Loucy (cell line): Measurements from ENCODE around the gene WAC.

Source experiments
- H2AFZ ChIP-seq: fragments of 200-600 bp; sonication (generic); 2 replicates; pipeline ENCODE4 v1.6.0; 2016; ENCODE audit warnings: antibody characterized with exemption, mild to moderate bottlenecking, low read length, moderate library complexity
- H3F3A ChIP-seq: fragments of 200-600 bp; 2 replicates; pipeline ENCODE4 v1.6.0; 2016; ENCODE audit warnings: antibody characterized with exemption, low read depth, mild to moderate bottlenecking
- H3K27me3 ChIP-seq: fragments of 200-600 bp; sonication (generic); 2 replicates; pipeline ENCODE4 v1.6.1; 2014; ENCODE audit warnings: low read length, mild to moderate bottlenecking; ENCODE audit not compliant: insufficient read depth, poor library complexity, severe bottlenecking
- H3K36me3 ChIP-seq: fragments of 200-600 bp; sonication (generic); 2 replicates; pipeline ENCODE4 v1.6.1; 2016; ENCODE audit warnings: low read length; ENCODE audit not compliant: insufficient read depth
- H3K4me1 ChIP-seq: fragments of 200-600 bp; sonication (generic); 2 replicates; pipeline ENCODE4 v1.5.1; 2014; ENCODE audit warnings: low read length, mild to moderate bottlenecking; ENCODE audit not compliant: insufficient read depth, poor library complexity, severe bottlenecking
- H3K4me2 ChIP-seq: fragments of 200-600 bp; sonication (generic); 2 replicates; pipeline ENCODE4 v1.6.0; 2014; ENCODE audit warnings: antibody characterized with exemption, low read length, low read depth, mild to moderate bottlenecking; ENCODE audit not compliant: poor library complexity, severe bottlenecking
- H3K4me3 ChIP-seq: fragments of 200-600 bp; sonication (generic); 2 replicates; pipeline ENCODE4 v1.5.1; 2014; ENCODE audit warnings: low read length, mild to moderate bottlenecking, mixed read lengths; ENCODE audit not compliant: poor library complexity, severe bottlenecking
- H3K79me2 ChIP-seq: fragments of 200-600 bp; sonication (generic); 2 replicates; pipeline ENCODE4 v1.6.1; 2014; ENCODE audit warnings: low read length; ENCODE audit not compliant: insufficient read depth
- H3K9ac ChIP-seq: fragments of 200-600 bp; sonication (generic); 2 replicates; pipeline ENCODE4 v1.6.0; 2014; ENCODE audit warnings: mild to moderate bottlenecking, low read depth, low read length, moderate library complexity; ENCODE audit not compliant: poor library complexity, severe bottlenecking
- H3K9me2 ChIP-seq: fragments of 200-600 bp; sonication (generic); replicated peaks from 2 replicates; pipeline ENCODE4 v1.6.1; 2016; ENCODE audit warnings: low read depth, low read length, mixed read lengths
- H3K9me3 ChIP-seq: fragments of 200-600 bp; sonication (generic); 2 replicates; pipeline ENCODE4 v1.6.1; 2014; ENCODE audit warnings: mild to moderate bottlenecking, antibody characterized with exemption, low read length, low read depth; ENCODE audit not compliant: insufficient read depth
- H4K20me1 ChIP-seq: fragments of 200-600 bp; sonication (generic); 2 replicates; pipeline ENCODE4 v1.6.0; 2014; ENCODE audit warnings: antibody characterized with exemption, low read length, mild to moderate bottlenecking; ENCODE audit not compliant: insufficient read depth, poor library complexity, severe bottlenecking
- CTCF ChIP-seq: fragments of 200-600 bp; sonication (generic); conservative IDR thresholded peaks from 2 replicates; pipeline ENCODE4 v1.5.1; 2014; ENCODE audit warnings: mild to moderate bottlenecking, antibody characterized with exemption, low read length
- EZH2phosphoT487 ChIP-seq: fragments of 200-600 bp; IDR thresholded peaks from 2 replicates; pipeline ENCODE4 v1.6.1; 2018; ENCODE audit warnings: antibody characterized with exemption, mild to moderate bottlenecking, moderate library complexity, borderline replicate concordance

Gene WAC

GRCh38 chr10:28560617-28561016 is 27.7 kb downstream of the WAC start:
- Histone ChIP-seq H3K9me2 (no peaks in the 10 kb centered on the region), H3K9me3 (no peaks in the 10 kb centered on the region), H3K27me3 (no peaks in the 10 kb centered on the region), H3K4me1 (peaks cover 5% of the 10 kb centered on the region), H3K4me3 (no peak overlapping the region), H2AFZ (no peak overlapping the region), H3K9ac (no peak overlapping the region), H4K20me1 (peaks cover 97% of the 10 kb centered on the region), H3K36me3 (peaks cover 73% of the 10 kb centered on the region; the same call in 1 of the 2 replicates), H3K4me2 (no peak overlapping the region), H3K79me2 (peaks cover 96% of the 10 kb centered on the region), H3F3A (no peaks in the 10 kb centered on the region)
- TF ChIP-seq EZH2phosphoT487 (no peak), CTCF (no peak)

- H3K36me3 ChIP-seq: peaks cover 75% of the 10 kb centered on the region; the same call in 1 of the 2 replicates
- H3K9me2 ChIP-seq: no peaks in the 10 kb centered on the region
- peaks cover 5% of the 10 kb centered on the region for H3K4me1 ChIP-seq
- peaks cover 96% of the 10 kb centered on the region for H3K79me2 ChIP-seq
- no peaks in the 10 kb centered on the region for H3K9me3 ChIP-seq
- H3K4me2 ChIP-seq: no peak overlapping the region
- TF ChIP-seq CTCF (no peak), EZH2phosphoT487 (no peak)
- no peaks in the 10 kb centered on the region for H3K27me3 ChIP-seq
- peaks cover 97% of the 10 kb centered on the region for H4K20me1 ChIP-seq
- H3F3A ChIP-seq: no peaks in the 10 kb centered on the region
- H3K4me3 ChIP-seq: no peak overlapping the region
- H3K9ac ChIP-seq: no peak overlapping the region
- H2AFZ ChIP-seq: no peak overlapping the region
Observed at GRCh38 chr10:28561531-28561930, 28.6 kb downstream of the WAC start.

GRCh38 chr10:28564905-28565304 is 32.0 kb downstream of the WAC start:
- TF ChIP-seq EZH2phosphoT487 (no peak), CTCF (no peak)
- Histone ChIP-seq H4K20me1 (peaks cover 97% of the 10 kb centered on the region), H3K9ac (no peak overlapping the region), H3K4me2 (no peak overlapping the region), H3K9me3 (no peaks in the 10 kb centered on the region), H3K4me1 (peaks cover 5% of the 10 kb centered on the region), H3K36me3 (peaks cover 70% of the 10 kb centered on the region; the same call in 1 of the 2 replicates), H3K4me3 (no peak overlapping the region), H2AFZ (no peak overlapping the region), H3K27me3 (no peaks in the 10 kb centered on the region), H3K79me2 (peaks cover 96% of the 10 kb centered on the region), H3F3A (no peaks in the 10 kb centered on the region), H3K9me2 (no peaks in the 10 kb centered on the region)
